ENCODE data around the gene ERI2.

DNA sequence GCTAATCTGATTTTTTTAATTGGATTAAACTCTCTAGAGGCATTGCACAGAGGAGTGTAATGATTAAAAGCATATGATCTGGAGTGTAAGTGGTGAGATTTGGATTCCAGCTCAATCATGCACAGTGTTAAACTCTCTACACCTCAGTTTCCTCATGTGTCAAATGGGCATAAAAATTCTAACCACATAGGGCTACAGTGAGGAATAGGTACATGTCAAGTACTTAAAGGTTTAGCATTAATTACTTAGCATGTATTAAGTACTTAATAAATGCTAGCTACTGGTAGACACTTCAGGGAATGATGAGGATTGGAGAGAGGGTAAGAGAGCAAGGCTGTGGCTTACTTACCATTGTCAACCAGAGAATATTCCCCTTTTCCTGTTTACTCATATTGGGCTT is 17.1 kb downstream of the ERI2 start:
- TF ChIP-seq, protein P1, sequence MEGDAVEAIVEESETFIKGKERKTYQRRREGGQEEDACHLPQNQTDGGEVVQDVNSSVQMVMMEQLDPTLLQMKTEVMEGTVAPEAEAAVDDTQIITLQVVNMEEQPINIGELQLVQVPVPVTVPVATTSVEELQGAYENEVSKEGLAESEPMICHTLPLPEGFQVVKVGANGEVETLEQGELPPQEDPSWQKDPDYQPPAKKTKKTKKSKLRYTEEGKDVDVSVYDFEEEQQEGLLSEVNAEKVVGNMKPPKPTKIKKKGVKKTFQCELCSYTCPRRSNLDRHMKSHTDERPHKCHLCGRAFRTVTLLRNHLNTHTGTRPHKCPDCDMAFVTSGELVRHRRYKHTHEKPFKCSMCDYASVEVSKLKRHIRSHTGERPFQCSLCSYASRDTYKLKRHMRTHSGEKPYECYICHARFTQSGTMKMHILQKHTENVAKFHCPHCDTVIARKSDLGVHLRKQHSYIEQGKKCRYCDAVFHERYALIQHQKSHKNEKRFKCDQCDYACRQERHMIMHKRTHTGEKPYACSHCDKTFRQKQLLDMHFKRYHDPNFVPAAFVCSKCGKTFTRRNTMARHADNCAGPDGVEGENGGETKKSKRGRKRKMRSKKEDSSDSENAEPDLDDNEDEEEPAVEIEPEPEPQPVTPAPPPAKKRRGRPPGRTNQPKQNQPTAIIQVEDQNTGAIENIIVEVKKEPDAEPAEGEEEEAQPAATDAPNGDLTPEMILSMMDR (conservative IDR thresholded peaks at IDR 0.05; ENCODE audit: low read depth, low read length): no peak
- no peak for TF ChIP-seq EZH2phosphoT487 (IDR thresholded peaks at IDR 0.05; ENCODE audit: borderline replicate concordance, low read length)
